HS-27A (cell line): ENCODE data around the gene TBC1D19.

Experiments
- DNase-seq: peaks from one replicate; pipeline ENCODE4 v3.0.0-alpha.2; 2012; ENCODE audit warnings: low read depth, missing footprints

The TBC1D19 gene

DNA sequence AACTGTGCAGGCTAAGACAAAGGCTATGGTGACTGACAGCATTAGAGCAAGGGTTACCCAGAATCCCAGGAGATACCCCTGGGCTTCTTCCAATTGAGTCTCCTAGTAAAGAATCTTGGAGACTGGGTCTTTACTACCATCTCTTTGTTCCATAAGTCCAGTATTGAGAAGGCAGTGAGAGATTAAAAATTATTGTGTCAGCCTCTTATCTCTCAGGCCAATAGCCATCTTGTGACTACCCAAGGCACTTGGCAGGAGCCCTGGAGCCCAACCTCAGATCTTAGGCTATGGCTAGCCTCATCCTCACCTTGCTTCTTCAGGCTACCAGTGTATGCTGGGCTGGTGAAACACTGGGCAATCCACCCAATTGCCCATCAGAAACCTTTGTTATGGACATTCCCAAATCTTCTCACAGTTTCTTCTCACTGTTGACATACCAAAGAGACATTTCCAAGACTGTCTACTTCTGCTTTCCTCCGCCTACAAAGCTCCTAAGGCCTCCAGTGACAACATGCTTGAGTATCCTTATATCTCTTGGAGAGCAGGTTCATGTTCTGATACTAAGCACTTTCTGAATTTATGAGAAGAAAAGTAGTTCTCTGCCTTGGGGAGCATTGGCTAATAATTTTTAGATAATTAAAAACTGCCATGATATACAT lies 200.5 kb downstream of the TBC1D19 start:
- no peak for DNase-seq

GRCh38 chr4:26785312-26785711 lies 201.4 kb downstream of the TBC1D19 start:
- no peak for DNase-seq

DNA sequence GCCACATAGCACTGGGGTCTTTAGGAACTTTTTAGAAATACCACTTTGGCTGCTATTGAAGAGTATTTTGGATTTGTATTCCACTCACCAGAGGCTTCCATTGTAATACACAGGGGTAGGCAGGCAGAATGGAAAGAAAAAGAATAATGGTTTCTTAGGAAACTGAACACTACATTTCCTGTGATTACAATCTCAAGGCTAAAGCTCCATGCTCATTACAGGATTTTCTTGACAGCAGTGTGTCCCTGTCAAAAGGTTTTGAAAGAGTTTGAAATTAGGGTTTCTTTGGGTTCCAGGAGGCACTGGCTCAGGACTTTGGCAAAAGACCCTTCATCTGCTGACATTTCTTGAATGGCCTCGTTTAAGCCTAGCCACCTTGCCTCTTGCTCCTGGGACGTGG lies 201.9 kb downstream of the TBC1D19 start:
- no peak for DNase-seq

- no peak for DNase-seq
These were observed 203.0 kb downstream of the TBC1D19 start for GRCh38 chr4:26786916-26787315.

GRCh38 chr4:26787461-26788340 lies 203.8 kb downstream of the TBC1D19 start:
- DNase-seq = no peak

DNA sequence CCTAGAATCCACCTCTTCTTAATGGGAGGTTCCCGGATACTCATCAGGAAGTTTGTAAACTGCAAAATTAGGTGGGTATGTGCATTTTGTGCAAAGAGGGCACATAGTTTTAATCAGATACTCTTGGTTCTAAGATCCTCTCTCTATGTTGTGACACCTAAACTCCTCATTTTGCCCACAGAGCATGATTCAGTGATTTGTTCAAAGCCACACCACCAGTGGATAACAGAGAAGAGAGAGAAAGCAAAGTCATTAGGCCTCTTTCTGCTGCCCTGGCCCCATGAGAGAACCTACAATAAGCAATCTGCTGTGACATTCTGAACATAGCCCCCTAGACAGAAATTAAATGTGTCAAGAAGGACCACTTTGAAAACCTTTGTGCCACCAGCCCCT lies 204.5 kb downstream of the TBC1D19 start:
- no peak for DNase-seq

DNA sequence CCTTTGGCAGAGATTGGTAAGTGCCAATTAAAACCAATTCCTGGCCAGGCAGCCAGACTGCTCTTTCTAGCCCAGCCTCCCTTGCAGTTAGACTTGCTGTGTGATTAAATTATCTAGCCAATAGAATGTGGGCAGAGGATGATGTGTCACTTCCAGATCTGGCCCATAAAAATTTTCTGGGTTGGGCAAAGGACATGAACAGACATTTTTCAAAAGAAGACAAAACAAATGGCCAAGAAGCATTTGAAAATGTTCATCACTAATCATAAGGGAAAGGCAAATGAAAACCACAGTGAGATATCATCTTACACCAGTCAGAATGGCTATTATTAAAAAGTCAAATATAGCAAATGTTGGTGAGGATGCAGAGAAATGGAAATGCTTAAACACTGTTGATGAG lies 205.3 kb downstream of the TBC1D19 start:
- DNase-seq = no peak

GRCh38 chr4:26791346-26791745 lies 207.5 kb downstream of the TBC1D19 start:
- DNase-seq = no peak

DNA sequence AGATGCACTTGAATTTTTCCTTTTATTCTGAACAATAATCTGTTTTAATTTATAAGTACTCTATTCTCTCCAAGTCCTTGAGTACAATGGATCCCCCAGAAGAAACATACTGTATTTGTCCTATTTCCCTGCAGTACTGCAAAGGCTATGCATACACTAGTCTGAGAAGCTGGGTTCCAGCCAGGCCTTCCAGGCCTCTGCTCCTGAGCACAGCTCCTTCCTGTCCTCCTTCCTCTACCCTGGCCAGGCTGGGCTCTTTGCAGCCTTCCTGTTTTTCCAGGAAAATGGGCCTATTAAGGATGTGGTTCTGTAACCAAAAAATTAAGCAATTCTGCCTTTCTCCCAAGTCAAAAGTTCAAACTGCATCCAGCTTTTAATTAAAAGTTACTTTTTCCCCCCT lies 208.8 kb downstream of the TBC1D19 start:
- DNase-seq = no peak

GRCh38 chr4:26793735-26794134 lies 209.9 kb downstream of the TBC1D19 start:
- no peak for DNase-seq

DNA sequence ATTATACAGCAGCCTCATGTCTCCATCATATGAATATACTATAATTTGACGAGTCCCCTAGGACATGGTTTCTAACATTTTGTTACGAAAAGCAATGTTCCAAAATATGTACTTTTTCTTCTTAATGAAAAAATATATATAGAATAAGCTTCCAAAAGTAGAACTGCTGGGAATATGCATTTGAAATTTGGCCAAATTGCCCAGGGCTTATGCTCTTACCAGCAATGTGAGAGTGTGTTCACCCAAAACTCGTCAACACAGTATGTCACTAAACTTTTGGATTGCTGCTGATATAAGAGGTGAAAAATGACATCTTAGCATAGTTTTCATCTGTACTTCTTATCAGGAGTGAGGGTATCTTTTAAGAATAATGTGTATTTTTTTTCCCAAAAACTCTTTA lies 212.2 kb downstream of the TBC1D19 start:
- no peak for DNase-seq

DNA sequence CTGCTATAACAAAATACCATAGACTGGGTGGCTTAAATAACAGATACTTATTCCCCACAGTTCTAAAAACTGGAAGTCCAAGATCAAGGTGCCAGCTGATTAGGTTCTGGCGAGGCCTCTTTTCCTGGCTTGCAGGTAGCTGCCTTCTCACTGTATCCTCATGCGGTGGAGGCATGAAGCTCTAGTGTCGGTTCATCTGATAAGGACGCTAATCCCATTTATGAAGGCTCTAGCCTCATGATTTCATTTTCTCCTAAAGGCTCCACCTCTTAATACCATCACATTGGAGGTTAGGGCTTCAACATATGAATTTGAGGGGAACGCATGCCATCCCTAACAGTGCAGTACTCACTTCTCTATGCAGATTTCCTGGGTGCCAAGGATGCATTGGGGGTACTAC lies 218.9 kb downstream of the TBC1D19 start:
- no peak for DNase-seq

DNA sequence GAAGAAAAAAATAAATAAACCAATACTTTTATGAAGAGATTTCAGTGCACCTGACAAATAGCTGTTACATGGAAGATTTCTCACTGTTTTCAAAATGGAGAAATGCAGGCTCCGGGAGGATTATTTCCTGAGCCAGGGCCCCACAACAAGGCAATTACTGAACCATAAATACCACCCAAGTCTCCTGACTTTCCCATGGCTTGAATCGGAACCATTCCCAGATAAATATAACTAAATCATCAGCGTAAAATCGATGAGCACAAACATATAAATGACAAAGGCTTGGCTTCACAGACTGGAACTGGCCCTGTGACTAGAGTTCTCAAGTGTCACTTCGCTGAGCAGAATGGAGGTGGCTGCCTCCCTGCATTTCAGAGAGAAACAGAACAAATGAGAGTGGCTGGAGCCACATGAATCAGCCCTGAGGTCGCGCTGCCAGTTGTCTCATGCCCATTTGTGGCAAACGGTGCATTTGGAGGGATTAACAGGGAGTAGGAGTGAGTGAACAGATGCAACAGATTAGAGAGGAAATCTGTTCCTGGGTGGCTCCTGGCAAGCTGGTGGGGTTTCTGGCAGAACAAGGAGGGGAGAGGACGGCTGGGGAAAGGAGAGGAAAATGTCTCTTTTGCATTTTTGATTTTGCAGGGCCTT lies 219.5 kb downstream of the TBC1D19 start:
- DNase-seq = no peak

GRCh38 chr4:26804451-26804850 lies 220.6 kb downstream of the TBC1D19 start:
- no peak for DNase-seq

DNA sequence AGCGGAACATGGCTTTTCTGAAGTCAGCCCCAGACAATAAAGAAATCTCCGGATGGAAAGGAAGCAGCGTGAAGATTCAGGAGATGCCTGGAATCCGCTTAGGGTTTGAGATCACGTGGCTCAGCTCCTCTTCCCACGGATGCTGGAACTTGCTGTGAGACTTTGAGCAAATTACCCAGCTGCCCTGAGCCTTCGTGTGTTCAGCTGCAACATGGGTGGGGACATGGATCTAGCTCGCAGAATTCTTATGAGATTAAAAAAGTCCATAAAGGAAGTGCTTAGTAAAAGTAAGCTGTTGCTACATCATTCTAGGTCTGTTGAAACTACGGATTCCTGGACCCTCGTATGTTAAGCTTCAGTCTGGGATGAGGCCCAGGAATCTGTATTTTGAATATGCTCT lies 221.0 kb downstream of the TBC1D19 start:
- DNase-seq = no peak
